HEK293 (cell line): ENCODE data around the gene CALCOCO1.
A peak's percentile ranks its signal among the peaks of the same experiment; 100 is the strongest.

Source experiments
- CTCF ChIA-PET: fragments of 350-600 bp; formaldehyde crosslinking; extraction: SDS; loops from one replicate; lab custom pipeline; 2021; ENCODE audit warnings: antibody characterized with exemption; lab: Yijun Ruan, JAX
- POLR2A ChIA-PET: fragments of 300-600 bp; formaldehyde crosslinking; extraction: SDS; loops from one replicate; lab custom pipeline; 2020; ENCODE audit warnings: antibody characterized with exemption, inconsistent platforms; lab: Yijun Ruan, JAX
- H3K27ac ChIP-seq: fragments of 200-500 bp; sonication (Bioruptor generic); 2 replicates; pipeline ENCODE4 v1.5.1; 2014; ENCODE audit warnings: low read depth, low read length, control low read depth, inconsistent platforms; ENCODE audit errors: extremely low read depth
- H3K36me3 ChIP-seq, 2 experiments: fragments of 200-500 bp in 1 of 2; sonication (Bioruptor generic) in 1 of 2; 1 replicate in 1 of 2; 2 replicates in 1 of 2; pipeline ENCODE4 v1.5.1; 2014 to 2017; ENCODE audit warnings: inconsistent platforms in 2 of 2, low read length in 2 of 2; ENCODE audit not compliant: control insufficient read depth in 2 of 2, insufficient read depth in 1 of 2
- H3K4me1 ChIP-seq: fragments of 200-500 bp; sonication (Bioruptor generic); 2 replicates; pipeline ENCODE4 v1.5.1; 2014; ENCODE audit warnings: mild to moderate bottlenecking, low read length, inconsistent platforms; ENCODE audit not compliant: control insufficient read depth, insufficient read depth
- H3K4me3 ChIP-seq: 2 replicates; pipeline ENCODE4 v1.5.1; 2011; ENCODE audit warnings: low read depth, mild to moderate bottlenecking, control low read depth, low read length, moderate library complexity
- H3K9me3 ChIP-seq: fragments of 200-500 bp; sonication (Bioruptor generic); 2 replicates; pipeline ENCODE4 v1.5.1; 2014; ENCODE audit warnings: low read depth, low read length, inconsistent platforms; ENCODE audit not compliant: control insufficient read depth, insufficient read depth
- PATZ1 ChIP-seq: fragments of 450-650 bp; formaldehyde crosslinking; IDR thresholded peaks from 2 replicates; pipeline ENCODE4 v1.5.1; 2016; ENCODE audit warnings: missing biosample characterization, missing genetic modification characterization
- PRDM1 ChIP-seq: fragments of 450-650 bp; formaldehyde crosslinking; IDR thresholded peaks from 2 replicates; pipeline ENCODE4; 2016; ENCODE audit warnings: missing biosample characterization, missing genetic modification characterization
- REPIN1 ChIP-seq: fragments of 450-650 bp; formaldehyde crosslinking; IDR thresholded peaks from 2 replicates; pipeline ENCODE4 v1.5.1; 2017; ENCODE audit warnings: missing biosample characterization, missing genetic modification characterization, low read depth
- ZNF133 ChIP-seq: fragments of 450-650 bp; formaldehyde crosslinking; IDR thresholded peaks from 2 replicates; pipeline ENCODE4 v1.5.1; 2016; ENCODE audit warnings: missing biosample characterization, missing genetic modification characterization
- ZNF366 ChIP-seq: fragments of 450-650 bp; formaldehyde crosslinking; conservative IDR thresholded peaks from 2 replicates; pipeline ENCODE4 v1.5.1; 2016; ENCODE audit warnings: missing biosample characterization, missing genetic modification characterization
- ZNF391 ChIP-seq: fragments of 450-650 bp; formaldehyde crosslinking; IDR thresholded peaks from 2 replicates; pipeline ENCODE4 v1.5.1; 2016; ENCODE audit warnings: low read depth, missing biosample characterization, missing genetic modification characterization, borderline replicate concordance
- ZNF404 ChIP-seq: fragments of 450-650 bp; formaldehyde crosslinking; IDR thresholded peaks from 2 replicates; pipeline ENCODE4 v1.5.1; 2017; ENCODE audit warnings: missing biosample characterization, missing genetic modification characterization
- ZNF48 ChIP-seq: fragments of 450-650 bp; formaldehyde crosslinking; IDR thresholded peaks from 2 replicates; pipeline ENCODE4 v1.5.1; 2016; ENCODE audit warnings: missing biosample characterization, missing genetic modification characterization
- ZNF513 ChIP-seq: fragments of 450-650 bp; IDR thresholded peaks from 2 replicates; pipeline ENCODE4 v1.5.1; 2018; ENCODE audit warnings: missing biosample characterization, missing genetic modification characterization
- ZNF521 ChIP-seq: fragments of 450-650 bp; formaldehyde crosslinking; IDR thresholded peaks from 2 replicates; pipeline ENCODE4 v1.5.1; 2017; ENCODE audit warnings: missing biosample characterization, mild to moderate bottlenecking, missing genetic modification characterization
- ZNF585B ChIP-seq: fragments of 450-650 bp; formaldehyde crosslinking; IDR thresholded peaks from 2 replicates; pipeline ENCODE4 v1.5.1; 2016; ENCODE audit warnings: missing biosample characterization, missing genetic modification characterization
- ZNF600 ChIP-seq: fragments of 450-650 bp; formaldehyde crosslinking; IDR thresholded peaks from 2 replicates; pipeline ENCODE4 v1.5.1; 2016; ENCODE audit warnings: missing biosample characterization, missing genetic modification characterization
- ZNF677 ChIP-seq: fragments of 450-650 bp; IDR thresholded peaks from 2 replicates; pipeline ENCODE4 v1.5.0; 2018; ENCODE audit warnings: missing biosample characterization, mild to moderate bottlenecking, missing genetic modification characterization, moderate library complexity
- ZNF792 ChIP-seq: fragments of 450-650 bp; formaldehyde crosslinking; IDR thresholded peaks from 2 replicates; pipeline ENCODE4 v1.5.1; 2016; ENCODE audit warnings: missing biosample characterization, missing genetic modification characterization
- ZNF843 ChIP-seq: fragments of 450-650 bp; formaldehyde crosslinking; IDR thresholded peaks from 2 replicates; pipeline ENCODE4 v1.5.1; 2016; ENCODE audit warnings: missing biosample characterization, missing genetic modification characterization
- ZSCAN16 ChIP-seq: fragments of 450-650 bp; formaldehyde crosslinking; IDR thresholded peaks from 2 replicates; pipeline ENCODE4 v1.5.1; 2016; ENCODE audit warnings: missing biosample characterization, missing genetic modification characterization
- ZXDB ChIP-seq: fragments of 450-650 bp; formaldehyde crosslinking; IDR thresholded peaks from 2 replicates; pipeline ENCODE4 v1.5.1; 2016; ENCODE audit warnings: missing biosample characterization, missing genetic modification characterization
- TF ChIP-seq, protein P1 (sequence below): fragments of 450-650 bp; formaldehyde crosslinking; IDR thresholded peaks from 2 replicates; pipeline ENCODE4 v1.5.1; 2016; ENCODE audit warnings: missing biosample characterization, missing genetic modification characterization, borderline replicate concordance
- TF ChIP-seq, protein P2 (sequence below): fragments of 450-650 bp; formaldehyde crosslinking; IDR thresholded peaks from 2 replicates; pipeline ENCODE4 v1.5.1; 2016; ENCODE audit warnings: missing biosample characterization, missing genetic modification characterization
- TF ChIP-seq, protein P3 (sequence below): fragments of 450-650 bp; formaldehyde crosslinking; IDR thresholded peaks from 2 replicates; pipeline ENCODE4 v1.5.1; 2017; ENCODE audit warnings: missing biosample characterization, missing genetic modification characterization

Gene CALCOCO1

DNA sequence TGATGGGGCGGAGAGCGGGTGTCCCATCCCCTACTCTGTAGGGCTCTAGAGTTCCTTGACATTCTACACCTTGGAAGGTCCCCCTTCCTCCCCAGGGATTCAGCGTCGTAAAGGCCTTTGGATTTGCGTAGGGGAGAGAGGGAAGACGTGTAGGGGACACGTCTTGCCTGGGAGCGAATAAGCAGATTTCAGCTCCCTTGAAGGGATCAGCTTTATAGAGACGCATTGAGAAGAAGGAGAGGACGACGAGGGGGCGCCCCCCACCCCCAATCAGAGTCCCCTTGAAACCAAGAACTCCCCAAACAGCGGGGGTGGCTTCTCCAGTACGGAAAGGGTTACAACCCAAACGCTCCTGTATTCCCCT, 324 bp downstream of the CALCOCO1 start:
- H3K27ac ChIP-seq: no peak overlapping the region
- ChIA-PET CTCF (interaction anchor here (1.2 to 18.2 kb wide), 4 partner anchors 18 to 25 kb away, joined by 5 to 327 read pairs (median 8); no protein-coding TSS in a partner anchor), POLR2A (interaction anchor here (1.9 kb wide), 1 partner anchor 19 kb away, joined by 6 read pairs; no protein-coding TSS in a partner anchor)

DNA sequence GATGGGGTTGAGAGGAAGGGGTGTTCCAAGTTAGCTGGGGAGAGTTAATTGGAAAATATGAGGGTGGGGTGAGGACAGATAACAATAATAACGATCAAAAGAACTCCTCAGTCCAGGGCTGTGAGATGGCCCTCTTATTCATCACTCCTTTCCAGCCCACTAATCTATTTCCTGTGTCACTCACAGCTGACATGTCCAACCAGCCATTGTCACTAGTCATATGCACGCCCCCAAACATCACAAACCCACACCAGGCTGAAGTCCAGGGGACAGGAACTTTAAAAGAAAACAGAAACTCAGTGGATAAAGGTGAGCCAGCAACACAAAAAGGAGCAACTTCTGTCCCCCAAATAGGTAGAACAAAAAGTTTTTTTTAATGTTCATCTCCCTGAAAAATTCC, 911 bp downstream of the CALCOCO1 start:
- Histone ChIP-seq H3K27ac (no peak overlapping the region), H3K36me3 (peaks cover 0 to 32% of the 10 kb centered on the region in 2 experiments; a peak in 1 of 3 replicates), H3K4me1 (peaks cover 2% of the 10 kb centered on the region; the same call in 1 of the 2 replicates), H3K4me3 (no peak overlapping the region), H3K9me3 (no peaks in the 10 kb centered on the region)
- ChIA-PET CTCF (interaction anchor here (1.0 to 18.2 kb wide), 4 partner anchors 19 to 345 kb away, joined by 3 to 327 read pairs (median 6); no protein-coding TSS in a partner anchor), POLR2A (interaction anchor here (1.9 kb wide), 1 partner anchor 20 kb away, joined by 6 read pairs; no protein-coding TSS in a partner anchor)
- no peak for TF ChIP-seq PRDM1 (tag by site-specific recombination)
- TF ChIP-seq ZNF843 (tag by site-specific recombination): no peak
- no peak for TF ChIP-seq ZNF585B (tag by site-specific recombination)
- TF ChIP-seq ZNF521 (tag by site-specific recombination): no peak
- no peak for TF ChIP-seq PATZ1 (tag by site-specific recombination)

More for the DNA sequence above, 324 bp downstream of the CALCOCO1 start:
- H3K9me3 ChIP-seq: no peaks in the 10 kb centered on the region
- peaks cover 0 to 27% of the 10 kb centered on the region in 2 experiments; a peak in 1 of 3 replicates for H3K36me3 ChIP-seq
- 0 out of 2 replicates have a peak, but pooled peaks have one; percentile 7 for TF ChIP-seq ZNF513 (tag by site-specific recombination)
- no peak for TF ChIP-seq ZNF404 (tag by site-specific recombination)
- no peak for TF ChIP-seq ZNF133 (tag by site-specific recombination)
- TF ChIP-seq, protein P1, sequence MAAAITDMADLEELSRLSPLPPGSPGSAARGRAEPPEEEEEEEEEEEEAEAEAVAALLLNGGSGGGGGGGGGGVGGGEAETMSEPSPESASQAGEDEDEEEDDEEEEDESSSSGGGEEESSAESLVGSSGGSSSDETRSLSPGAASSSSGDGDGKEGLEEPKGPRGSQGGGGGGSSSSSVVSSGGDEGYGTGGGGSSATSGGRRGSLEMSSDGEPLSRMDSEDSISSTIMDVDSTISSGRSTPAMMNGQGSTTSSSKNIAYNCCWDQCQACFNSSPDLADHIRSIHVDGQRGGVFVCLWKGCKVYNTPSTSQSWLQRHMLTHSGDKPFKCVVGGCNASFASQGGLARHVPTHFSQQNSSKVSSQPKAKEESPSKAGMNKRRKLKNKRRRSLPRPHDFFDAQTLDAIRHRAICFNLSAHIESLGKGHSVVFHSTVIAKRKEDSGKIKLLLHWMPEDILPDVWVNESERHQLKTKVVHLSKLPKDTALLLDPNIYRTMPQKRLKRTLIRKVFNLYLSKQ: no peak
- TF ChIP-seq, protein P2, sequence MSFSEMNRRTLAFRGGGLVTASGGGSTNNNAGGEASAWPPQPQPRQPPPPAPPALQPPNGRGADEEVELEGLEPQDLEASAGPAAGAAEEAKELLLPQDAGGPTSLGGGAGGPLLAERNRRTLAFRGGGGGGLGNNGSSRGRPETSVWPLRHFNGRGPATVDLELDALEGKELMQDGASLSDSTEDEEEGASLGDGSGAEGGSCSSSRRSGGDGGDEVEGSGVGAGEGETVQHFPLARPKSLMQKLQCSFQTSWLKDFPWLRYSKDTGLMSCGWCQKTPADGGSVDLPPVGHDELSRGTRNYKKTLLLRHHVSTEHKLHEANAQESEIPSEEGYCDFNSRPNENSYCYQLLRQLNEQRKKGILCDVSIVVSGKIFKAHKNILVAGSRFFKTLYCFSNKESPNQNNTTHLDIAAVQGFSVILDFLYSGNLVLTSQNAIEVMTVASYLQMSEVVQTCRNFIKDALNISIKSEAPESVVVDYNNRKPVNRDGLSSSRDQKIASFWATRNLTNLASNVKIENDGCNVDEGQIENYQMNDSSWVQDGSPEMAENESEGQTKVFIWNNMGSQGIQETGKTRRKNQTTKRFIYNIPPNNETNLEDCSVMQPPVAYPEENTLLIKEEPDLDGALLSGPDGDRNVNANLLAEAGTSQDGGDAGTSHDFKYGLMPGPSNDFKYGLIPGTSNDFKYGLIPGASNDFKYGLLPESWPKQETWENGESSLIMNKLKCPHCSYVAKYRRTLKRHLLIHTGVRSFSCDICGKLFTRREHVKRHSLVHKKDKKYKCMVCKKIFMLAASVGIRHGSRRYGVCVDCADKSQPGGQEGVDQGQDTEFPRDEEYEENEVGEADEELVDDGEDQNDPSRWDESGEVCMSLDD (tag by site-specific recombination): no peak; the same call in 1 of the 2 replicates
- TF ChIP-seq ZNF600 (tag by site-specific recombination): 0 out of 2 replicates have a peak, but pooled peaks have one; percentile 24
- TF ChIP-seq ZNF792 (tag by site-specific recombination): no peak
- no peak for TF ChIP-seq ZNF48 (tag by site-specific recombination)
- peak; percentile 5; the same call in 1 of the 2 replicates for TF ChIP-seq ZNF677 (tag by site-specific recombination)
- peak; percentile 72 for TF ChIP-seq ZNF366 (tag by site-specific recombination)
- TF ChIP-seq, protein P3, sequence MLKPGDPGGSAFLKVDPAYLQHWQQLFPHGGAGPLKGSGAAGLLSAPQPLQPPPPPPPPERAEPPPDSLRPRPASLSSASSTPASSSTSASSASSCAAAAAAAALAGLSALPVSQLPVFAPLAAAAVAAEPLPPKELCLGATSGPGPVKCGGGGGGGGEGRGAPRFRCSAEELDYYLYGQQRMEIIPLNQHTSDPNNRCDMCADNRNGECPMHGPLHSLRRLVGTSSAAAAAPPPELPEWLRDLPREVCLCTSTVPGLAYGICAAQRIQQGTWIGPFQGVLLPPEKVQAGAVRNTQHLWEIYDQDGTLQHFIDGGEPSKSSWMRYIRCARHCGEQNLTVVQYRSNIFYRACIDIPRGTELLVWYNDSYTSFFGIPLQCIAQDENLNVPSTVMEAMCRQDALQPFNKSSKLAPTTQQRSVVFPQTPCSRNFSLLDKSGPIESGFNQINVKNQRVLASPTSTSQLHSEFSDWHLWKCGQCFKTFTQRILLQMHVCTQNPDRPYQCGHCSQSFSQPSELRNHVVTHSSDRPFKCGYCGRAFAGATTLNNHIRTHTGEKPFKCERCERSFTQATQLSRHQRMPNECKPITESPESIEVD (tag by site-specific recombination): no peak
- TF ChIP-seq ZSCAN16 (tag by site-specific recombination): no peak
- TF ChIP-seq ZNF391 (tag by site-specific recombination): no peak
- TF ChIP-seq REPIN1: 0 out of 2 replicates have a peak, but pooled peaks have one; percentile 24
- TF ChIP-seq ZXDB (tag by site-specific recombination): no peak
- H3K4me1 ChIP-seq: peaks cover 2% of the 10 kb centered on the region; the same call in 1 of the 2 replicates
- peak overlapping the region; percentile 65 for H3K4me3 ChIP-seq
